HCT116 (cell line): Measurements from ENCODE around the gene APOBEC3B.
"Not testable (repeated sequence)": the region's sequence is repeated elsewhere in the genome, so short reads cannot be mapped to it uniquely, and the experiment has no call there.

Source experiments
- CEBPB ChIP-seq: IDR thresholded peaks from 2 replicates; pipeline ENCODE4 v1.6.1; 2012; ENCODE audit warnings: low read depth
- CTCF ChIP-seq, 3 experiments: fragments of 200-600 bp in 1 of 3; sonication (generic) in 1 of 3; IDR thresholded peaks in 2 of 3; conservative IDR thresholded peaks in 1 of 3; 2 replicates each; pipeline ENCODE4 v1.5.1; 2012 to 2017; ENCODE audit warnings: low read depth in 2 of 3, low read length in 2 of 3, antibody characterized with exemption in 1 of 3, borderline replicate concordance in 1 of 3, control low read depth in 1 of 3, mild to moderate bottlenecking in 1 of 3, mixed read lengths in 1 of 3, mixed run types in 1 of 3, moderate library complexity in 1 of 3; ENCODE audit not compliant: insufficient read depth in 1 of 3
- ELF1 ChIP-seq: IDR thresholded peaks from 2 replicates; pipeline ENCODE4 v1.6.1; 2012; ENCODE audit warnings: low read depth, borderline replicate concordance
- EZH2 ChIP-seq: fragments of 200-600 bp; sonication (generic); IDR thresholded peaks from 2 replicates; pipeline ENCODE4 v1.6.1; 2017; ENCODE audit warnings: antibody characterized with exemption, mixed run types
- FOSL1 ChIP-seq: IDR thresholded peaks from 2 replicates; pipeline ENCODE4 v1.6.1; 2012; ENCODE audit warnings: low read depth
- JUND ChIP-seq: IDR thresholded peaks from 2 replicates; pipeline ENCODE4 v1.6.1; 2012
- MAX ChIP-seq: IDR thresholded peaks from 2 replicates; pipeline ENCODE4 v1.6.1; 2012
- POLR2A ChIP-seq: IDR thresholded peaks from 2 replicates; pipeline ENCODE4 v1.7.0; 2011; ENCODE audit warnings: borderline replicate concordance; ENCODE audit not compliant: insufficient read depth, insufficient read length; ENCODE audit errors: extremely low read depth
- POLR2AphosphoS5 ChIP-seq: IDR thresholded peaks from 2 replicates; pipeline ENCODE4 v1.6.1; 2011; ENCODE audit warnings: mild to moderate bottlenecking, low read depth, low read length, moderate library complexity
- RAD21 ChIP-seq: IDR thresholded peaks from 2 replicates; pipeline ENCODE4 v1.6.1; 2012; ENCODE audit warnings: low read depth, mild to moderate bottlenecking
- SRF ChIP-seq: IDR thresholded peaks from 2 replicates; pipeline ENCODE4 v1.6.1; 2012; ENCODE audit warnings: low read depth
- ZNF274 ChIP-seq: fragments of 200-500 bp; sonication (Bioruptor generic); IDR thresholded peaks from 2 replicates; pipeline ENCODE4 v1.6.1; 2014; ENCODE audit warnings: mild to moderate bottlenecking, low read depth, low read length, inconsistent platforms

DNA sequence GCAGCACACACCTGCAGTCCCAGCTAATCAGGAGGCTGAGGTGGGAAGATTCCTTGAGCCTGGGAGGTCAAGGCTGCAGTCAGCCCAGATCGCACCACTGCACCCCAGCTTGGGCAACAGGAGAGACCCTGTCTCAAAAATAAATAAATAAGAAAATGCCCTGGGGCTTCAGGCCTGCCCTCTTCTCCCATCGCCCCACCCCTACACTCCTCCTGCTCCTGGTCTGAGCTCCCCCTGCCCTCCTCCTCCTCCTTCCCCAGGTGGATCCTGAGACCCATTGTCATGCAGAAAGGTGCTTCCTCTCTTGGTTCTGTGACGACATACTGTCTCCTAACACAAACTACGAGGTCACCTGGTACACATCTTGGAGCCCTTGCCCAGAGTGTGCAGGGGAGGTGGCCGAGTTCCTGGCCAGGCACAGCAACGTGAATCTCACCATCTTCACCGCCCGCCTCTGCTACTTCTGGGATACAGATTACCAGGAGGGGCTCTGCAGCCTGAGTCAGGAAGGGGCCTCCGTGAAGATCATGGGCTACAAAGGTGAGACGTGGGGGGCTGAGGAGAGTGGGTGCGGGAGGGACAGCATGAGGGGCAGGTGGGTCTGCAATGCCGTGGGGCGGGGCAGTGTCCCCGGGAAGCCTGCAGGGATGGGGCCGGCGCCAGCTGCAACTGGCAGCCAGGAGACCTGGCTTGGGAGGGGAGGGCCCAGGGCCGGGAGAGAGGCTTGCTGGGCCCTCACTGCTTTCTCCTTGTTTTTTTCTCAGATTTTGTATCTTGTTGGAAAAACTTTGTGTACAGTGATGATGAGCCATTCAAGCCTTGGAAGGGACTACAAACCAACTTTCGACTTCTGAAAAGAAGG, 49.5 kb downstream of the APOBEC3B start:
- TF ChIP-seq RAD21; CTCF (IDR thresholded peaks at IDR 0.05 in 2 of 3, conservative IDR thresholded peaks at IDR 0.05 in 1 of 3; ENCODE audit: borderline replicate concordance in 1 of 3, insufficient read depth in 1 of 3, low read depth in 2 of 3, low read length in 2 of 3); JUND; POLR2A; FOSL1; MAX; ZNF274; EZH2; CEBPB; POLR2AphosphoS5; SRF; ELF1: not testable (repeated sequence)
